HG03045 (cell line): ENCODE measurements around the gene MOGAT2.
A peak's percentile ranks its signal among the peaks of the same experiment; 100 is the strongest.
"Not testable (repeated sequence)": the region's sequence is repeated elsewhere in the genome, so short reads cannot be mapped to it uniquely, and the experiment has no call there.

Experiments used
- ATAC-seq: cut with Tn5 transposase; IDR thresholded peaks from one replicate; pipeline ENCODE4 v1.9.1; 2021; ENCODE audit warnings: mild to moderate bottlenecking, moderate library complexity; ENCODE audit not compliant: unreplicated experiment

The MOGAT2 gene

DNA sequence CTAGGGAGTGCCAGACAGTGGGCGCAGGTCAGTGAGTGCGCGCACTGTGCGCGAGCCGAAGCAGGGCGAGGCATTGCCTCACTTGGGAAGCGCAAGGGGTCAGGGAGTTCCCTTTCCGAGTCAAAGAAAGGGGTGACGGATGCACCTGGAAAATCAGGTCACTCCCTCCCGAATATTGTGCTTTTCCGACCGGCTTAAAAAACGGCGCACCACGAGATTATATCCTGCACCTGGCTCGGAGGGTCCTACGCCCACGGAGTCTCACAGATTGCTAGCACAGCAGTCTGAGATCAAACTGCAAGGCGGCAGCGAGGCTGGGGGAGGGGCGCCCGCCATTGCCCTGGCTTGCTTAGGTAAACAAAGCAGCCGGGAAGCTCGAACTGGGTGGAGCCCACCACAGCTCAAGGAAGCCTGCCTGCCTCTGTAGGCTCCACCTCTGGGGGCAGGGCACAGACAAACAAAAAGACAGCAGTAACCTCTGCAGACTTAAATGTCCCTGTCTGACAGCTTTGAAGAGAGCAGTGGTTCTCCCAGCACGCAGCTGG, 31.2 kb downstream of the MOGAT2 start:
- ATAC-seq: not testable (repeated sequence)

DNA sequence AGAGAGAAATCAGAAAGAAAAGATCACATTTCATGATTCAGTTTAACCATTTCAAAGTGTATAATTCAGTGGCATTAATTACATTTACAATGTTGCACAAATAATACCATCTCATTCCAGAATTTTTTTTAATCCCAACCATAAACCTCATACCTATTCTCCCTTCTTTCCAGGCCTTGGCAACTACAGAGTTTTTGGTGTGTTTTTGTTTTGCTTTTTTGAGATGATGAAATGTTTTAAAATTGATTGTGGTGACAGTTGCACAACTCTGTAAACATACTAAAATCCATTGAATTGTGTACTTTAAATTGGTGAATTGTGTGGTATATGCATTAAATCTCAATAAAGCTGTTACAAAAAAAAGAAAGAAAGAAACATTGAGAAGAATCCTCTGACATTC, 37.3 kb downstream of the MOGAT2 start:
- not testable (repeated sequence) for ATAC-seq

DNA sequence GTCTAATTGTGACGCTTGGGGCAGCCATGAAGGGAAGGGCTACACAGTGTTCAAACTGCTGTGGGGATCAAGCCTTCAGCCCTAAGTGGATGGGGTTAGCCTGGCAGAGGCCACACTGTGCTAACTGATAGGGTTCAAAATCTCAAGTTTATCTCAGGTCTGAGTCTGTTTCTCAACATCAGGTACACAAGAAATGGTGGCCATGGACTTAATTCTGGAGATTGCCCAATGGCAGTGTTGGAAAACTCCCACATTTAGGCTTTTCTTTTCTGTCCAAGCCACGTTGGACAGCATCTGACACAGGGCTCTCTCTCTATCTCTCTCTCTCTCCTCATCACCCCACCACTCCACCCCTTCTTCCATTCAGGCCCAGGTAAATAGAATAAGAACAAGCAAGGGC, 40.0 kb downstream of the MOGAT2 start:
- ATAC-seq: no peak

DNA sequence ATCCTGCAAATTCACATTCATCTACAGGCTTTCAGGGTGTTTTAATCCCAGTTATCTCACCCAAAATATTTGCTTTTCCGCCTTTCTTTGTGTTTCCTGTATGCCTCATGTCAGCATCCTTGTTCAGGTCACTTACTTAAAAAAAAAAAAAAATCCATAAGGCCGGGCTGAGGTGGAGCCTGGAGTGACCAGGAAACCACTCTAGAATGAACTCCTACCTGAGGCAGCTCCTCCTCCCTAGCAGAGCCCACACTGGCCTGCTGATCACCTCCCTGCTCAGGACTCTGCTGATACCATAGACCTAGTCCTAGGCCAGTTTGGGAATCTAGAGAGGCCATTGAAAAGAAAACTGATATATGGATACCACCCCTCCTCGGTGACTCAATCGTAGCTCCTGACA, 42.2 kb downstream of the MOGAT2 start:
- ATAC-seq: no peak

DNA sequence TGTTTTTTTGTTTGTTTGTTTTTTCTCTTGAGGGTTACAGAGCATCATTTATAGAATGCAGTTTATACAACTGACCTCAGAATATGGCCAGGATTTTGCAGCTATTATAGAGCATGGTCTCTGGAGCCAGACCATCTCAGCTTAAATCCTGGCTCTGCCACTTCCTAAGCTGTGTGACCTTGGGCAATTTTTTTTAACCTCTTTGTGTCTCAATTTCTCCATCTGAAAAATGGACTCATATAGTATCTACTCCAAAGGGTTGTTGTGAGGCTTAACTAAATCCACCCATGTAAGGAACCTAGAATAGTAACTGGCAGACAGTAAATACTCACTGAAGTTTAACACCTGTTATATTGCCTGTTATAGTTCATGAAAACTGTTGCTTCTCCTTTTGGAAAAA, 42.6 kb downstream of the MOGAT2 start:
- no peak for ATAC-seq

DNA sequence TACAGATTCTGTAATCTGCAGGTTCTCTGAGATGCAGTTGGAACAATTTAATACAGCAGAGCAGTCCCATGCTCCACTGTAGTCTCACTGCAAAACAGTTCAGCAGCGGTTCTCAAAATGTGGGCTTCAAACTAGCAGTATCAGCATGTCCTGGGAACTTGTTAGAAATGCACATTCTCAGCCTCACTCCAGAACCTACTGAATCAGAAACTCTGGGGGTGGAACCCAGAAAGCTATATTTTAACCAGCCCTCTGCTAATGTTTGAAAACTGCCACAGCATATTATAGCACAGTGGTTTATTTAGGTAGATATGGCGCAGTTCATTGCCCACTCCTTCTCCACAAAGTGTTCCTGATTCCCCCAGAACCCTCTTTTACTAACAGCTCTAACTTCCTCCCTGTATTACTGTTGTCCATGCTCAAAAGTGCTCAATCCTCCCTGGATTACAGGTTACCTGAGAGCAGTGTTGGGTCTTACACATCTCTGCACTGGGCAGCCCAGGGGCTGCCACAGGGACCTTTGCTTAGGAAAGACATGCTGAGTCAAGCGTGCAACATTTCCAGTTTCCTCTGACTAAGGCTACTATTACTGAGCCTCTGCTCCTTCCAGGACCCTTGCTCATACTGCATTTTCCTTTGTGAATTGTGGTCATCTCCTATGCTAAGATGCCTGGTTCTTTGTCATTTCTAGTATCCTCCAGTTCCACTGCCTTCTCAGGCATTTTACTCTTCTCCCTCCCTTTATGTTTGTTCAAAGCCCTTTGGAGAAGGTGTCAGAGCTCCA, 43.3 kb downstream of the MOGAT2 start:
- no peak for ATAC-seq

DNA sequence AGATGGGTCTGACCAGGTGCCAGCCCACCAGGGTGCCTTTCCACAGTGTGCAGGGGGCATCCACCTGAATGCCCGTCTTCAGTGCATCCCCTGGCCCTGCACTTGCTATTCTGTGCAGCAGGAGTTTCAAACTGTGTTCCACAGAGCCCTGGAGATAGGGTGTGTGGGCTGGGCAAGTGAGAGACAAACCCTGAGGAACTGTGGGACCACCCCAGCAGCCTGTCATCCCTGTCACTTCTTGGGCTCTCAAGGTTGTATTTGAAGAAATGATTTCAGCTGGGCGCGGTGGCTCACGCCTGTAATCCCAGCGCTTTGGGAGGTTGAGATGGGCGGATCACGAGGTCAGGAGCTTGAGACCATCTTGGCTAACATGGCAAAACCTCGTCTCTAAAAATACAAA, 44.5 kb downstream of the MOGAT2 start:
- ATAC-seq: no peak

DNA sequence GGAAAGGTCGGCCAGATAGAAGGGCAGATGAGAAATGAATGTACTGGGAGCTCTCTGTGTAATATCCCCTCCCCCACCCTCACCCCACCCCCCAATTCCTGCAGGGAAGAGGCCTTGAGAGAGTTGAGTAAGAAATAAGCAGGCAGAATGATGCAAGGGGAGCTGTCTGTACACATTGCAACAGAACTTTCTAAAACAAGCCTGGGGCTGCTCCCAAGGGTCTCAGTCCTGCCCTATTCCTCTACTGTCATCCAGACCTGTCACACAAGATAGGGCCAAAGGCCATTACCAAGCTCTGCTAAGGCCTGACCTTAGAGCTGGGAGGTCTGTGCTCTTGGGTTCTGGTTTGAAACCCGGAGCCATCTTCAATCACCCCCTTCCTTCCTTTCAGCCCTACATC, 45.2 kb downstream of the MOGAT2 start:
- no peak for ATAC-seq

DNA sequence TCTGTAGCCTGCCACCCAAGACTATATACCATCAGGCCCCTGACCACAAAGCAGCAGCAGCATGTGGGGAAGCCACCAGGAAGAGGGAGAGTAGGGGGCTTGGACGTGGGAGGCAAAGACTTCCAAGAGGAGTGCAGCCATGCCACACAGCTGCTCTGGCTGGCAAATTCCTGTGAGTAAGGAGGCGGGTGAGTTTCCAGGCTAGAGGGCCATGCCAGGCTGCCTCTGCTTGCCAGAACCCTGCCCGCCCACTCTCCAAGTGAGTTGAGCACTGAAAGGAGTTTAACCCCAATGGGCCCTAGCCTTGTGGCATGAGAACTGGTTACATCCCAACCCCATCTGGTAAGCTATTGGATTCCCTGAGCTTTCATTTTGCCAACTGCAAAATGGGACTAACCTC, 46.2 kb downstream of the MOGAT2 start:
- ATAC-seq: no peak

DNA sequence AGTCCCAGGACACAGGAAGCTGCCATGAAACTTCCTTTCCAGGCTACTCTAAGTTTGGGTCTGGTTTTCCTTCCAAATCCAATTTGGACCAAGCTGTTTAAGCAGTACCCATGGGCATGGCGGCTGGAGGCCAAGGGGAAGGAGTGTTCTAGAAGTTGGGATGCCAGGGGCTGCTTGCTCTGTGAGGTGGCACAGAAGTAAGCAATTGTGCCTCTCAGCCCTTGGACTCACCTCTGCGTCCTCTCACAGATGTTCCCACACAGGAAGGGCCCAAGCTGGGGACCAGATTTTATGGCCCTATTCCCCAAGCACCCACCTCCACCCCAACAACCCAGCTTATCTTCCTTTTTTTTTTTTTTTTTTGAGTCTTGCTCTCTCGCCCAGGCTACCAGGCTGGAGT, 47.5 kb downstream of the MOGAT2 start:
- no peak for ATAC-seq

DNA sequence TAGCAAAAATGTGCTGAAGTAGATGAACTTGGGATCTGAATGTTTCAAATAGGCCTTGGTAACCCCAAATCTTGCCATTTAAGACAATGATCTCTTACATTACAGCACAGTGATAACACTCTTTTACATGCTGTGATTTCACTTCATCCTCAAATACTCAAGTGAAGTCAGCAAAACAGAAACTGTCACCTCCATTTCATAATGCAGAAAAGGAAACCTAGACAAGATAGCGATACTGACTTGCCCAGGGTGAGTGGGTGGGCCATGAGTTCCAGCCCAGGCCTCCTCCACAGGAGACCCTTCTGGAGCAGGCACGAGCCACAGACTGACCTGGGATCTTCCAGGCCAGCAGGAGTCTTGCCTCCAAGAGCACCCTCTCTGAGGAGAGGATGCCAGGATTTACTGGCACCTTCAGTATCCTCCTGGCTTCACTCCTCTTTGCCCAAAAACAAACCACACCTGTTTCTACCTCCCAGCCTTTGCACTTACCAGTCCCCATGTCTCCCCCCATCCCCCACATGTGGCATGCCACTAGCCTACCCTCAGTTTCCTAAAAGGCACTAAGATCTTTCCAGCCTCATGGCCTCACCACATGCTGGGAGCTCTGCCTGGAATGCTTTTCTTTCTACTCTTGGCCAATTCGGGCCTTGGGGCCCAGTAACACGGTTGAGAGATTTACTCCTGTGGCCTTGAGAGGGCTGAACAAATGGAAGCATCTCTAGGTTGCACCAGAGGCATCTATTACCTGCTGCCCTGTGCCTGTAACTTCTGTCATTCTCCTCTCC, 49.0 kb downstream of the MOGAT2 start:
- no peak for ATAC-seq

DNA sequence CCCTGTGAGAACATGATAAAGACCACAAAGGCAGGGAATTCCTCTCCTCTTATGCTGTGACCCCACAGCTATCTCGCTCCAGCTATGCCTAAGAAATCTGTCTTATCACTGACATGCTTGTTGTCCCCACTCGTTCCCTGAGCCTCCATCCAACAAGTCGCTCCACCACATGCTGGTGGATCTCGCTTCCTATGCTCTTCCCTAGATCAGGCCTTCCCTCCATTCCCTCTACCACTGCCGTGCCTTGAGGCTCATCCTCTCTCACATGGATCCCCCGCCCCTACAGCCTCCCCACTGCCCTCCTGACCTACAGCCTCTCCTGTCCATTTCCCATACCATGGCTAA, 49.6 kb downstream of the MOGAT2 start:
- ATAC-seq: no peak

DNA sequence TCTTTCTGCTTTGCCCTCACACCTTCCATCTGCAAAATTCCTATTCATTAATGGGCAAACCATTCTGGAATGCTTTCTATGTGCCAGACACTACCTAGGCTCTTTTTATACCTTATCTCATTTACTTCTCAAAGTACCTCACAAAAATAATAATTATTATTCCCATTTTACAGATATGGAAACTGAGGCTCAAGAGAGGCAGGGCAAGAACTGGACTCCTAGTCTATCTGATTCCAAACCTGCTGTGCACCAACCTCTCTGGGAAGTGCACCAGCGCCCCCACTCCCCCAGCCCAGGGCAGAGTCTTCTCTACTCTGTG, 50.1 kb downstream of the MOGAT2 start:
- no peak for ATAC-seq

DNA sequence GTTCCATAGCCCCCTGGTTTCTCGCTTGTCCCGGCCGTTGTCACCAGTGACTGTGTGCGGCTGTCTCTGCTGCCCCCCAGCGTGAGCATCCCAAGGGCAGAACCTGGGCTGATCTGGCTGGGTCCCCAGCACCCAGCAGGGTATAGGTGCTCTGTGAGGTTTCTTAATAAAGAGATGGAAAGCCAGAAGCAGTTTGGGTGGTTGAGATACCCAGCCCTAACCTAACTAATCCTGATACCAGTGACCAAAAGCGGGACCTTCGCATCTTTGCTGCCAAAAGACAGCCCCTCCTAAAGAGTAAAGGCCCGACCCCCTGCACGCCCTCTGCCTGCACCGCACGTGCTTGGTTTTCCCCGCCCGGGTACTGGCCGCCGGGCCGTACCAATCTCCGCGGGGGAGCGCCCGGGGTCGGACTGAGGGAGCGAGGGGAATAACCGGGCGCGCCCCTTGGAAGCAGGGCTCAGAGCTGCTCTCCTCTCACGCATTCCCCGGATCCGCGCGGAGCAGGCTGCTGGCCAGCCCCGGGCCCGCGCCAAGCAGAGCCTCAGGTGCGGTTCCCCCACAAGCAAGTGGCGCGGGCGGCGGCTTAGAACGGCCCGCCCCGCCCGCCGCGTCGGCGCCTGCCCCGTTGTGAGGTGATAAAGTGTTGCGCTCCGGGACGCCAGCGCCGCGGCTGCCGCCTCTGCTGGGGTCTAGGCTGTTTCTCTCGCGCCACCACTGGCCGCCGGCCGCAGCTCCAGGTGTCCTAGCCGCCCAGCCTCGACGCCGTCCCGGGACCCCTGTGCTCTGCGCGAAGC, 50.7 kb downstream of the MOGAT2 start, which contains the start of gene DGAT2:
Gene DGAT2 (plus strand): TSS at position 667 of the 797 bp plus-strand sequence. CDS start 214 bp downstream, outside the sequence.
- ATAC-seq: peak; percentile 79

DNA sequence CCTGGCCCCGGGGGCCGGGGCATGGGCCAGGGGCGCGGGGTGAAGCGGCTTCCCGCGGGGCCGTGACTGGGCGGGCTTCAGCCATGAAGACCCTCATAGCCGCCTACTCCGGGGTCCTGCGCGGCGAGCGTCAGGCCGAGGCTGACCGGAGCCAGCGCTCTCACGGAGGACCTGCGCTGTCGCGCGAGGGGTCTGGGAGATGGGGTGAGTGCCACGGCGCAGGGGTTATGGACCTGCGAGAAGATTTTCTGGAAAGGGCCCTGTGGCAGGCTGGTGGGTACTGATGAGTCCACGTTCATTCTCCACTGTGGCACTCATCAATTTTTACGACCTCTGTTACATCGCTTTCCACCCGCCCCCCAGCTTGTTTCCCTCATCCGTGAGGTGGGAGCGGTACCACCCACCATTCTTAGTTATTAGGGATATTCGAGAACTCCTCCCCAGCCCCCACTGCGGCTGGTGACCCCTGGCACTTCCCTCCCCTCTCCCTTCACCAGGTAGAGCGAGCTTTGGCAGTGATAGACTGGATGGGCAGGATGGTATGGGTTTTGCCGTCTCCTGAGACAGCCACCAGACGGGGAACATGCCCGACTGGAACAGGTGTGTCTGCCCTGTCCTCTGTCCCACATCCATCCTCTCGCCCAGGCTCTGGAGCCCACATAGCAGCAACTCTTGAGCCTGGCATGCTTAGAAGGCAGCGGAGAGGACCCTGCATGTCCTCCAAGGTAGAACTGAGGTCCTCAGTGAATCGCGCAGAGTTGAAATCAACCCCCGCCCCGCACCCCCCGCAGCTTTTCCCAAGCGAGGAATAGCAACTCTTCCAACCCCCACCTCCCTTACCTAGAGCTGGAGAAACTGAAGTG, 51.5 kb downstream of the MOGAT2 start:
- no peak for ATAC-seq

DNA sequence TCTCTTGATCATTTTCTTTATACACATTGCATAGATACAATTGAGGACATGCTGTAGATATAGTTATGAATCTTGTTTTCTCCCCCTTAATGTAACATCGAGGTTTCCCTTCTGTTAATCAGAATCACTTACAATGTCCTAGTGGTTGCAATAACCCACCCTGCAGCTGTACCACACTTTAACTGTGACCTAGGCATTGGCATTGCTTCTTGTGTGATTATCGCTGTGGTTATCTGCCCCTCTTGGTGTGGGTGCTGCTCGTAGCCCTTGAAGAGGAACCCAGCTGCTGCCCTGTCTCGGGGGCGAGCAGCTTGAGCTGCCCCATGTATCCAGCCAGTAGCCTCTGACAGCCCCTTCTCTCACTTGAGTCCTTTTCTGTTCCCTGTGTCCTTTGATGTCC, 52.5 kb downstream of the MOGAT2 start:
- no peak for ATAC-seq

DNA sequence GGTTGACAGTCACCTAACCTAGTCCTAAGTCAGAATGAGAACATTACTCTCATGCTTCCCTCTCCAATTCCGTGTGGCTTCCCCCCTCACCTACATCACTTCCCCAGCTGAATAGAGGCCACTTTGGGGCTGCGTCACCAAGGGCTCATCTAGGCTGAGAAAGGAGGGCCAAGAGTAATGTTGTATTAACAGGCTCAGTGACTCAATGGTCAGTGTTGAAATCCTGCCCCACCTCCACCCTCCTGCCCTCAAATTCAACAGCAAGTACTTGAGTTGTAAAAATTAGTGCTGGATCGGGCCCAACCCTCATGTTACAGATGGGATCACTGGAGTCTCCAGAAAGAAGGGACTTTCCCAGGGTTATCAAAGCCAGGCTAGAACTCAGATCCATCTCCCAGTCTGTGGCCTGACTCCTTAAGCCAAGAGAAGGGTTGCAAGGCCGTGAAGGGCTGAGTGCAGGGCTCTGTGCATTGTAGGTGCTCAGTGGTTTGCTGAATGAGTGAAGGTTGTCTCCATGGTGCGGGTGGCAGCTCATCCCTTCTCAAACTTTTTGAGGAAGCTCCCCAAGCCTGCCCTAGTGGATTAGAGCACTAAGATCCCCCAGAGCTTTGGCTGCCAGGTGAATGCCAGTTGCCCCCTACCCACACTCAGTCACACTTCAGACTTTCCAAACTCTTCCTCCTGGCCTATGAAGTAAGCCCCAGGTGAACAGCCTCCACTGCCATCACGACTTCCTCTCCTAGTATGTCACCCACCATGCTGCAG, 54.2 kb downstream of the MOGAT2 start:
- no peak for ATAC-seq

DNA sequence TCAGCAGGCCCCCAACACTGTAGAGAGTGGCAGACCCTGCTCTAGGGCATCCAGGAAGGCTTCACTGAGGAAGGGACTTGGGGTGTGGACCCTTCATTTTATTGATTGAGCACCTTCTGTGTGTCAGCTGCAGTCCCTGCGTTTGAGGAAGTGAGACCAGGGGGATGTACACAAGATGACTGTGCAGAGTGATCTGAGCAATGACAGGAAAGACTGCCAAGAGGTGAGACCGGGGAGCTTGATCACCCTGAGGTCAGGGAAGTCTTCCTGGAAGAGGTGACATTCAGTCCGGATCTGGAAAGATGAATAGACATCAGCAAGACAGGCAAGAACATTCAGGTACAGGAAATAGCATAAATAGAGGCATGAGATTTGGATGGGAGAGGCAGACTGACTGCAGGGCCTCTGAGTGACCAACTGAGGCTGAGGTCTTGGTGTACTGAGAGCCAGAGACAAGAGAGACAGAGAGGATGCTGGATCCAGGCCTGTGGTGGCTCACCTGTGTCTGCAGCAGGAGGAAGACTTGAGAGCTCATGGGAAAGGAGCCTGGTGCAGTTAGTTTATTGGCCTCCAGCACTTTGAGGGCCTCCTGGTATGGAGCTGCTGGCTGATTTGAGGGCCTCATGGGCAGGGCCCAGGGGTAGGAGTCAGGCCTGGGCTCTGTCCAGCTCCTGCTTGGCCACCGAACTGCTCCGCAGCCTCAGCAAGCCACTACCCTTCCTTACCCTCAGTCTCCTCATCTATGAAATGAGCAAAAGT, 56.1 kb downstream of the MOGAT2 start:
- ATAC-seq: peak; percentile 81

DNA sequence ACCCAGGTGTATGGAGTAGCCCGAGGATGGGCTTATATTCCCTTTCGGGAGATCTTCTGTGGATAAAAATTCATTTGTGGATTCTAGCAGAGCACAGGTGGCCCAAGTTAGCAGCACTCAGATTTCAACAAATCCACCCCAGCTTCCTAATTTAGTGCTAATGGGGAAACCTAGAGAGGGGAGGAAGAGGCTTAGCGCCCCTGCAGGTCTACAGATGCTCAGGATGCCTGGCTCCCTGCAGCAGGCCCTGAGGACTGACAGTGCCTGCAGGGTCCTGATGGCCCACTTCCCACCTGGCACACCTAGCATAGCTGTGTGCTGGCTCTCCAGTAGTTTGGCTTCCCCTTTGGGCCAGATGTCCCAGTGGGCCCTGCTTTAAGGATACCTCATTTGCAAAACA, 57.4 kb downstream of the MOGAT2 start:
- no peak for ATAC-seq
